Stimulated activated CD8-positive, alpha-beta memory T cell treated with anti-CD3 and anti-CD28 coated beads, Interleukin-2, amount 100 ng/mL, for 1 hour (primary cell): ENCODE data around the gene PRR20E.
"Not testable (repeated sequence)": the region's sequence is repeated elsewhere in the genome, so short reads cannot be mapped to it uniquely, and the experiment has no call there.

Experiments used
- DNase-seq, 2 donors: peaks; one replicate each; pipeline ENCODE4 v3.0.0-alpha.2; 2020; ENCODE audit warnings: low read depth in 2 of 2

Gene PRR20E

DNA sequence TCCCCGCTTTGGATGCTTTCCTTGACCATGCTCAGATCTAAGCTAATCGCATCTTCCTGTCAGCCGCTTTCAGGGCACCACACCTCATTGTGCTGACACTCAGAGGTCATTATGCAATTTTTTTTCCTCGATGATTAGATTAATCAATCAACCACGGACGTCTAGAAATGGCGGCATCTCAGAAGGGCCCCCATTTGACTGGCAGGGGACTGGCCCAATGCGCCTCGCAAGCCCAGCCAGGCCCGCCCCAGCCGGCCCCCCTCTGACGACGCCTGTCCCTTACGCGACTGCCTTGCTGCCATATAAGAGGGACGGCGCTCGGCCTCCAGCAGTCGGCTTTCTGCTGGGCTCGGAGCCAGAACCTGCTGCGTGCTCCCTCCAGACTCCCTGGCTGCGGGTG, at the start of gene PRR20E:
Gene PRR20E, plus strand, starts transcription at position 301 of the 400 bp plus-strand sequence. CDS start 387 bp downstream, outside the sequence.
- DNase-seq = not testable (repeated sequence)

- DNase-seq = no peak
These were observed 43.3 kb upstream of the PRR20E start for GRCh38 chr13:57123681-57124080.

DNA sequence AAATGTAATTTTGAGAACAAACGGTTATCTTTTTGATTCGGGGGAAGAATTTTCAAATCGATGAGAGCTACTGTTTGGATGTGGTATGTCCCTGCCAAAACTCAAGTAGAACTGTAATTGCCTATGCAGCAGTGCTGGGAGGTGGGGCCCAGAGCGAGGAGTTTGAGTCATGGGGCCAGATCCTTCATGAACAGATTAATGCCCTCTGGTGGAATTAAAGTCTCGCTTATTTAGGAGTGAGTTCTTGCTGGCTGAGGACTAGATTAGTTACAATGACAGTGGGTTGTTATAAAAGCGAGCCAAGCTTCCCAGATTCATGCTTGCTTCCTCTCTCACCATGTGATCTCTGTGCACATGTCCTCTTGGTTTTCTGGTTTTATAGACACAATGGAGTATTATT, 38.1 kb upstream of the PRR20E start:
- no peak for DNase-seq

GRCh38 chr13:57136093-57136492, 30.9 kb upstream of the PRR20E start:
- DNase-seq = no peak

DNA sequence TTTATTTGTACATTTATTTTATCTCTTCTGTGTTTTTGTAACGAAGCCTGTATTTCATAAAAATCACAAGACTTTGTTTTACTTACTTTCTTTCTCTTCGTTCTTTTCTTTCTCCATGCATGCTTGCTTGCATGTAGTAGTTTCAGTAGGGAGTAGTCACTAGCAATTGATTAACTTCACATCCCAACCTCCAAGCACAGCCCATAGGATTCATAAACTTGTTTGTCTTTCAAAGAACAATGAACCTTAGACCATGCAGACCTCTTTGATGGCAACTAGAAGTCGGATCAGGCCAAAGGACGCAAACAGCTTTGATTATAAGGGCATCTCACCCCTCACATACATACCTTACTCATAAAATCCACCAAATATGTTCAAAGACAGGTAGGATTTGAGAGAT, 29.4 kb upstream of the PRR20E start:
- no peak for DNase-seq

- DNase-seq = no peak
These were observed 28.0 kb upstream of the PRR20E start for GRCh38 chr13:57138988-57139387.

GRCh38 chr13:57139781-57140180, 27.2 kb upstream of the PRR20E start:
- DNase-seq = not testable (repeated sequence)

- DNase-seq = not testable (repeated sequence)
These were observed 26.6 kb upstream of the PRR20E start, which contains the start of gene PRR20A for GRCh38 chr13:57140235-57140968. Gene PRR20A (plus strand): TSS chr13:57140918. CDS start chr13:57141305, 387 bp downstream.

DNA sequence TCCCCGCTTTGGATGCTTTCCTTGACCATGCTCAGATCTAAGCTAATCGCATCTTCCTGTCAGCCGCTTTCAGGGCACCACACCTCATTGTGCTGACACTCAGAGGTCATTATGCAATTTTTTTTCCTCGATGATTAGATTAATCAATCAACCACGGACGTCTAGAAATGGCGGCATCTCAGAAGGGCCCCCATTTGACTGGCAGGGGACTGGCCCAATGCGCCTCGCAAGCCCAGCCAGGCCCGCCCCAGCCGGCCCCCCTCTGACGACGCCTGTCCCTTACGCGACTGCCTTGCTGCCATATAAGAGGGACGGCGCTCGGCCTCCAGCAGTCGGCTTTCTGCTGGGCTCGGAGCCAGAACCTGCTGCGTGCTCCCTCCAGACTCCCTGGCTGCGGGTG, 19.8 kb upstream of the PRR20E start, which contains the start of gene PRR20B:
Gene PRR20B, plus strand, starts transcription at position 301 of the 400 bp plus-strand sequence. CDS start 387 bp downstream, outside the sequence.
- not testable (repeated sequence) for DNase-seq

- not testable (repeated sequence) for DNase-seq
These were observed 18.9 kb upstream of the PRR20E start for GRCh38 chr13:57148106-57148505.

DNA sequence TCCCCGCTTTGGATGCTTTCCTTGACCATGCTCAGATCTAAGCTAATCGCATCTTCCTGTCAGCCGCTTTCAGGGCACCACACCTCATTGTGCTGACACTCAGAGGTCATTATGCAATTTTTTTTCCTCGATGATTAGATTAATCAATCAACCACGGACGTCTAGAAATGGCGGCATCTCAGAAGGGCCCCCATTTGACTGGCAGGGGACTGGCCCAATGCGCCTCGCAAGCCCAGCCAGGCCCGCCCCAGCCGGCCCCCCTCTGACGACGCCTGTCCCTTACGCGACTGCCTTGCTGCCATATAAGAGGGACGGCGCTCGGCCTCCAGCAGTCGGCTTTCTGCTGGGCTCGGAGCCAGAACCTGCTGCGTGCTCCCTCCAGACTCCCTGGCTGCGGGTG, 13.2 kb upstream of the PRR20E start, which contains the start of gene PRR20C:
Gene PRR20C, plus strand, starts transcription at position 301 of the 400 bp plus-strand sequence. CDS start 387 bp downstream, outside the sequence.
- not testable (repeated sequence) for DNase-seq

DNA sequence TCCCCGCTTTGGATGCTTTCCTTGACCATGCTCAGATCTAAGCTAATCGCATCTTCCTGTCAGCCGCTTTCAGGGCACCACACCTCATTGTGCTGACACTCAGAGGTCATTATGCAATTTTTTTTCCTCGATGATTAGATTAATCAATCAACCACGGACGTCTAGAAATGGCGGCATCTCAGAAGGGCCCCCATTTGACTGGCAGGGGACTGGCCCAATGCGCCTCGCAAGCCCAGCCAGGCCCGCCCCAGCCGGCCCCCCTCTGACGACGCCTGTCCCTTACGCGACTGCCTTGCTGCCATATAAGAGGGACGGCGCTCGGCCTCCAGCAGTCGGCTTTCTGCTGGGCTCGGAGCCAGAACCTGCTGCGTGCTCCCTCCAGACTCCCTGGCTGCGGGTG, 6.7 kb upstream of the PRR20E start, which contains the start of gene PRR20D:
Gene PRR20D, plus strand, starts transcription at position 301 of the 400 bp plus-strand sequence. CDS start 387 bp downstream, outside the sequence.
- not testable (repeated sequence) for DNase-seq

DNA sequence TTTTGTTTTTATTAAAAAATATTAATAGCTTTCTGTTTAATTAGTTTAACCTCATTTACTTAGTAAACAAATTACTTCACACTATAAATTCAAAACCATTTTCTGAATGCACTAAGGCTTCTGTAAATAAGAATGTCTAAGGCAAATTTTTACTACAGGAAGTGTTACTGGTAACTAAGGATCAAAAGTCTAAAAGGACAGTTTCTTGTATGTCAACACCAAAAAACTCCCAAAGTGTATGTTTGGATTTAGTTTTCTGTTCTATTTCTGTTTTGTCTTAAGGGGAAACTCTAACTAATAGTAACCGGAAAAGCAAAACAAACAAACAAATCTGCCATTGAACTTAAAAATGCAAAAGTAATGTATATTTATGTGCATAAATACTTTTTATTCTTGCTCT, 24.7 kb downstream of the PRR20E start:
- DNase-seq = no peak

DNA sequence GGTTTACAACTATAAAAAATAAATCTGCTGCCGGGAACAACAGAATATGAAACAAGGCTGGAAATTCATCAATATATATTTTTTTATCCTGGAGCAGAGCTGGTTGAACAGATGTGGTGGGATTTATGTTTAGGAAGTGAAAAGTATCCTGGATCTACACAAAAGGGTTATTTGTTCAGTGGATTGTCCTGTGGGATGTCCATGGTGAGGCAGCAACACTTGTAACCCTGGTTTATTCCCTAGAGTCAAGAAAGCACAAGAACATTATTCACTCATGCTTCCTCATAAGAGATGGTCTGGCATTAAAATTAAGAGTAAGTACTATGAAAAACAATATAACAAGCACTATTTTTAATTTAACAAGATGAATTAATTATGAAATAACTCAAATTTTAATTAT, 46.0 kb downstream of the PRR20E start:
- DNase-seq = no peak
